Measurements from ENCODE around the gene EVA1B.

EVA1B gene

GRCh38 chr1:36298640-36299039, 24.8 kb downstream of the EVA1B start:
- H3K4me3 ChIP-seq (ENCODE audit: low read depth in 1 of 2, low read length in 1 of 2), result no peak overlapping the region
- H3K36me3 ChIP-seq, result peaks cover 89% of the 10 kb centered on the region
- H3K4me1 ChIP-seq (ENCODE audit: control insufficient read depth in 1 of 2, insufficient read depth in 1 of 2, low read depth in 1 of 2, low read length in 1 of 2), result peaks cover 0 to 6% of the 10 kb centered on the region in 2 experiments
- no peaks in the 10 kb centered on the region for H3K27me3 ChIP-seq
- H3K27ac ChIP-seq, result no peak overlapping the region
- TF ChIP-seq CTCF (IDR thresholded peaks at IDR 0.05), result no peak
- no peaks in the 10 kb centered on the region for H3K9me3 ChIP-seq

- Histone ChIP-seq H3K4me3 (ENCODE audit: low read depth in 1 of 2, low read length in 1 of 2) (no peak overlapping the region), H3K27ac (peak overlapping the region; percentile 28), H3K27me3 (no peaks in the 10 kb centered on the region), H3K9me3 (no peaks in the 10 kb centered on the region), H3K4me1 (ENCODE audit: control insufficient read depth in 1 of 2, insufficient read depth in 1 of 2, low read depth in 1 of 2, low read length in 1 of 2) (peaks cover 0 to 6% of the 10 kb centered on the region in 2 experiments), H3K36me3 (peaks cover 88% of the 10 kb centered on the region)
- TF ChIP-seq CTCF (IDR thresholded peaks at IDR 0.05), result no peak
Observed at GRCh38 chr1:36297062-36297461, 26.4 kb downstream of the EVA1B start.

- Histone ChIP-seq H3K4me3 (ENCODE audit: low read depth in 1 of 2, low read length in 1 of 2) (no peak overlapping the region), H3K4me1 (ENCODE audit: control insufficient read depth in 1 of 2, insufficient read depth in 1 of 2, low read depth in 1 of 2, low read length in 1 of 2) (peaks cover 0 to 6% of the 10 kb centered on the region in 2 experiments), H3K9me3 (no peaks in the 10 kb centered on the region), H3K27me3 (no peaks in the 10 kb centered on the region), H3K27ac (no peak overlapping the region), H3K36me3 (peaks cover 88% of the 10 kb centered on the region)
- TF ChIP-seq CTCF (IDR thresholded peaks at IDR 0.05), result no peak
Observed at GRCh38 chr1:36295390-36295789, 28.1 kb downstream of the EVA1B start.

- Histone ChIP-seq H3K36me3 (peaks cover 94% of the 10 kb centered on the region), H3K27me3 (no peaks in the 10 kb centered on the region), H3K4me1 (ENCODE audit: control insufficient read depth in 1 of 2, insufficient read depth in 1 of 2, low read depth in 1 of 2, low read length in 1 of 2) (peaks cover 0 to 3% of the 10 kb centered on the region in 2 experiments), H3K27ac (no peak overlapping the region), H3K4me3 (ENCODE audit: low read depth in 1 of 2, low read length in 1 of 2) (no peak overlapping the region), H3K9me3 (no peaks in the 10 kb centered on the region)
- TF ChIP-seq CTCF (IDR thresholded peaks at IDR 0.05), result no peak
Observed at GRCh38 chr1:36287595-36287994, 35.9 kb downstream of the EVA1B start.

- H3K36me3 ChIP-seq, result peaks cover 89% of the 10 kb centered on the region
- no peaks in the 10 kb centered on the region for H3K27me3 ChIP-seq
- no peak overlapping the region for H3K4me3 ChIP-seq (ENCODE audit: low read depth in 1 of 2, low read length in 1 of 2)
- no peak overlapping the region for H3K27ac ChIP-seq
- peaks cover 0 to 3% of the 10 kb centered on the region in 2 experiments for H3K4me1 ChIP-seq (ENCODE audit: control insufficient read depth in 1 of 2, insufficient read depth in 1 of 2, low read depth in 1 of 2, low read length in 1 of 2)
- TF ChIP-seq CTCF (IDR thresholded peaks at IDR 0.05), result no peak
- no peaks in the 10 kb centered on the region for H3K9me3 ChIP-seq
Observed at GRCh38 chr1:36286802-36287201, 36.6 kb downstream of the EVA1B start.
